Fibroblast of lung (primary cell): Measurements from ENCODE around the gene U2AF2.

Source experiments
- EZH2 ChIP-seq: IDR thresholded peaks from 2 replicates; pipeline ENCODE4 v1.5.1; 2012; ENCODE audit warnings: low read length, control low read depth, mild to moderate bottlenecking; ENCODE audit errors: missing control alignments
- TF ChIP-seq, protein P1 (sequence below), 2 donors: IDR thresholded peaks in 1 of 2; conservative IDR thresholded peaks in 1 of 2; 1 replicate in 1 of 2; 2 replicates in 1 of 2; pipeline ENCODE4 v1.5.1; 2011 to 2012; ENCODE audit warnings: low read length in 2 of 2, control low read depth in 1 of 2, inconsistent platforms in 1 of 2, low read depth in 1 of 2, mild to moderate bottlenecking in 1 of 2

DNA sequence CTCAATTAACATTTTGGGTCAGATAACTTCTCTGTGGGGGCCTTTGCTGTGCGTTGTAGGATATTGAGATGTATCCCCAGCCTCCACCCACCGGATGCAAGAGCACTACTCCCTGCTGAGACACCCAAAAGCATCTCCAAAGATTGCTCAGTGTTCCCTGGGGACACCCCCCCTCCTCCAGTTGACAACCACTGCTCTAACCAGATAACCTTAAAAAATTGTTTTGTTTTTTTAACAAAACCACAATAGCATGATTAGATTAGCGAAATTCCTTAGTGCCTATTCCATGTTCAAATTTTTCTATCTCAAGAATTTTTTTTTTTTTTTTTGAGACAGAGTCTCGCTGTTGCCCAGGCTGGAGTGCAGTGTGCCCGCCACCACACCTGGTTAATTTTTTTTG, 17.6 kb downstream of the U2AF2 start:
- TF ChIP-seq, protein P1, sequence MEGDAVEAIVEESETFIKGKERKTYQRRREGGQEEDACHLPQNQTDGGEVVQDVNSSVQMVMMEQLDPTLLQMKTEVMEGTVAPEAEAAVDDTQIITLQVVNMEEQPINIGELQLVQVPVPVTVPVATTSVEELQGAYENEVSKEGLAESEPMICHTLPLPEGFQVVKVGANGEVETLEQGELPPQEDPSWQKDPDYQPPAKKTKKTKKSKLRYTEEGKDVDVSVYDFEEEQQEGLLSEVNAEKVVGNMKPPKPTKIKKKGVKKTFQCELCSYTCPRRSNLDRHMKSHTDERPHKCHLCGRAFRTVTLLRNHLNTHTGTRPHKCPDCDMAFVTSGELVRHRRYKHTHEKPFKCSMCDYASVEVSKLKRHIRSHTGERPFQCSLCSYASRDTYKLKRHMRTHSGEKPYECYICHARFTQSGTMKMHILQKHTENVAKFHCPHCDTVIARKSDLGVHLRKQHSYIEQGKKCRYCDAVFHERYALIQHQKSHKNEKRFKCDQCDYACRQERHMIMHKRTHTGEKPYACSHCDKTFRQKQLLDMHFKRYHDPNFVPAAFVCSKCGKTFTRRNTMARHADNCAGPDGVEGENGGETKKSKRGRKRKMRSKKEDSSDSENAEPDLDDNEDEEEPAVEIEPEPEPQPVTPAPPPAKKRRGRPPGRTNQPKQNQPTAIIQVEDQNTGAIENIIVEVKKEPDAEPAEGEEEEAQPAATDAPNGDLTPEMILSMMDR (conservative IDR thresholded peaks at IDR 0.05 in 1 of 2, IDR thresholded peaks at IDR 0.05 in 1 of 2; ENCODE audit: low read depth in 1 of 2, low read length in 2 of 2) = no peak
- no peak for TF ChIP-seq EZH2
